Measurements from ENCODE around the gene NME9. TPM values are rescaled to one million over a fixed set of nuclear protein-coding genes. Genes with fewer than 3 reads are reported as not detected.

The NME9 gene
- total RNA-seq, 2 experiments from 2014 or later: 0.80 TPM; not detected in 1

DNA sequence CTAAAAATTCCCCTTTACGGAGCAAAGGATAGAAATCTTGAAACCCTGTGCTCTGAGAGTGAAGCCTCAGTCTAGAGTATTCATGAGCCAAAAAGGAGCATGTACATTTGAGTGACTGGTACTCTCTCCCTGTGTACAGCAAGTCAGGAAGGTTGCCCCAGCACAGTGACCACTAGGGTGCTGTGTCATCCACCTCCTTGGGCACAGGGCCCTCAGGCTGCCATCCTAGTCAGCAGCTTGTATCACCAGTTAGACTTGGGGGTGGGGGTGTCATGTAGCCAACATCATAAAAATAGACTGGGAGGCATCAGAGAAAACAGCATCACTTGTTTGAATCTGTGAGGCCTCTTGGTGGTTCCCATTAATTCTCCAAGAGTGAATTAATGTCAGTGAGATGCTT lies 12.0 kb downstream of the NME9 start:
- no peak for DNase-seq
- no peaks in the 10 kb centered on the region for H3K36me3 Mint-ChIP-seq (ENCODE audit: low read depth)
- H3K9me3 ChIP-seq (ENCODE audit: control insufficient read depth in 1 of 2, insufficient read depth in 1 of 2, low read length in 2 of 2): no peaks in the 10 kb centered on the region
- H3K4me1 ChIP-seq (ENCODE audit: insufficient read depth, low read length): peaks cover 5% of the 10 kb centered on the region
- H3K4me3 Mint-ChIP-seq: no peak overlapping the region
- CTCF ChIA-PET: no interaction called here
- H3K27ac ChIP-seq (ENCODE audit: low read depth in 1 of 2, low read length in 2 of 2): no peak overlapping the region
- ATAC-seq (ENCODE audit: poor library complexity): no peak
- no peaks in the 10 kb centered on the region for H3K36me3 ChIP-seq (ENCODE audit: insufficient read depth, low read length)
- no peak overlapping the region for H3K27ac Mint-ChIP-seq
- TF ChIP-seq, protein P1, sequence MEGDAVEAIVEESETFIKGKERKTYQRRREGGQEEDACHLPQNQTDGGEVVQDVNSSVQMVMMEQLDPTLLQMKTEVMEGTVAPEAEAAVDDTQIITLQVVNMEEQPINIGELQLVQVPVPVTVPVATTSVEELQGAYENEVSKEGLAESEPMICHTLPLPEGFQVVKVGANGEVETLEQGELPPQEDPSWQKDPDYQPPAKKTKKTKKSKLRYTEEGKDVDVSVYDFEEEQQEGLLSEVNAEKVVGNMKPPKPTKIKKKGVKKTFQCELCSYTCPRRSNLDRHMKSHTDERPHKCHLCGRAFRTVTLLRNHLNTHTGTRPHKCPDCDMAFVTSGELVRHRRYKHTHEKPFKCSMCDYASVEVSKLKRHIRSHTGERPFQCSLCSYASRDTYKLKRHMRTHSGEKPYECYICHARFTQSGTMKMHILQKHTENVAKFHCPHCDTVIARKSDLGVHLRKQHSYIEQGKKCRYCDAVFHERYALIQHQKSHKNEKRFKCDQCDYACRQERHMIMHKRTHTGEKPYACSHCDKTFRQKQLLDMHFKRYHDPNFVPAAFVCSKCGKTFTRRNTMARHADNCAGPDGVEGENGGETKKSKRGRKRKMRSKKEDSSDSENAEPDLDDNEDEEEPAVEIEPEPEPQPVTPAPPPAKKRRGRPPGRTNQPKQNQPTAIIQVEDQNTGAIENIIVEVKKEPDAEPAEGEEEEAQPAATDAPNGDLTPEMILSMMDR (IDR thresholded peaks at IDR 0.05): no peak
- no peaks in the 10 kb centered on the region for H3K27me3 ChIP-seq (ENCODE audit: control insufficient read depth in 1 of 2, insufficient read depth in 2 of 2, low read length in 2 of 2)
- H3K4me3 ChIP-seq (ENCODE audit: low read length): no peak overlapping the region
- POLR2A ChIA-PET: no interaction called here
- no peaks in the 10 kb centered on the region for H3K9me3 Mint-ChIP-seq
- H3K27me3 Mint-ChIP-seq: no peaks in the 10 kb centered on the region
- intact Hi-C loops (cut with DNase I, micrococcal nuclease): no loop called here
- peaks cover 15% of the 10 kb centered on the region for H3K4me1 Mint-ChIP-seq (ENCODE audit: low read depth)

DNA sequence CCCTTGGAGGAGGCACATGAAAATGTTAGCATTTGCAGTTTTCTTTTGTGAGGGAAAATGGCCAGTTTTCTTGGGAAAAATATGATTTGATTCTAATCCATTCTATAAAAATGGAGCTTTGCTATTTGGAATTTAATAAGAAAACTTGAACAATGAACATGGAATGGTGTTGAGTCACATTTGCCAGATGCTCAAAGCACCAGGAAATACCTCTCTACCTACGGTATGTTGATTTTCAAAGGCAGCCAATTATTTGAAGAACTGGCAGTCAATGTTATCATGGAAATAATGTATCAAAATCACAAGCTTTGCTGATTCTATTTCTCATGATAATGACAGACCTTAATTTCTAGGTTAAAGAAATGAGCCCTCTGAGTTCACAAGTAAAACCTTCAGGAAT lies 14.9 kb downstream of the NME9 start:
- Histone ChIP-seq H3K9me3 (ENCODE audit: control insufficient read depth in 1 of 2, insufficient read depth in 1 of 2, low read length in 2 of 2) (peaks cover 2 to 10% of the 10 kb centered on the region in 2 experiments), H3K4me3 (ENCODE audit: low read length) (no peak overlapping the region), H3K4me1 (ENCODE audit: insufficient read depth, low read length) (no peaks in the 10 kb centered on the region), H3K36me3 (ENCODE audit: insufficient read depth, low read length) (no peaks in the 10 kb centered on the region), H3K27me3 (ENCODE audit: control insufficient read depth in 1 of 2, insufficient read depth in 2 of 2, low read length in 2 of 2) (no peaks in the 10 kb centered on the region), H3K27ac (ENCODE audit: low read depth in 1 of 2, low read length in 2 of 2) (no peak overlapping the region)
- Mint-ChIP-seq H3K27me3 (no peaks in the 10 kb centered on the region), H3K9me3 (peaks cover 16% of the 10 kb centered on the region), H3K4me3 (no peak overlapping the region), H3K36me3 (ENCODE audit: low read depth) (peaks cover 6% of the 10 kb centered on the region), H3K27ac (no peak overlapping the region), H3K4me1 (ENCODE audit: low read depth) (no peaks in the 10 kb centered on the region)
- intact Hi-C loops (cut with DNase I, micrococcal nuclease): no loop called here
- TF ChIP-seq, protein P1 (IDR thresholded peaks at IDR 0.05): no peak
- ATAC-seq (ENCODE audit: poor library complexity): no peak
- POLR2A ChIA-PET: no interaction called here
- no peak for DNase-seq
- CTCF ChIA-PET: no interaction called here

DNA sequence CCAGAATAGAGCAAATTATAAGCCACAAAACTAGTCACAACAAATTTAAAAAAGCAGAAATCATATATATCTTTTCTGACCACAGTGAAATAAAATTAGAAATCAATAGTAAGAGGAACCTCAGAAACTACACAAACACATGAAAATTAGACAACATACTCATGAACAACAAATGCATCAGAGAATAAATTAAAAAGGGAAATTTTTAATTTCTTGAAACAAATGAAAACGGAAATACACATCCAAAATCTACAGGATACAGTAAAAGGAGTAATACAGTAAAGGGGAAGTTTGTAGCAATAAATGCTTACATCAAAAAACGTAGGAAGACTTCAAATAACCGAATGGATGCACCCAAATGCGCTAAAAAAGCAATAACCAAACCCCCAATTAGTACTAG lies 19.2 kb downstream of the NME9 start:
- H3K36me3 ChIP-seq (ENCODE audit: insufficient read depth, low read length): no peaks in the 10 kb centered on the region
- intact Hi-C loops (cut with DNase I, micrococcal nuclease): no loop called here
- no peak for ATAC-seq (ENCODE audit: poor library complexity)
- Mint-ChIP-seq H3K4me3 (no peak overlapping the region), H3K27ac (no peak overlapping the region), H3K9me3 (peaks cover 24% of the 10 kb centered on the region), H3K36me3 (ENCODE audit: low read depth) (peaks cover 19% of the 10 kb centered on the region), H3K27me3 (no peaks in the 10 kb centered on the region), H3K4me1 (ENCODE audit: low read depth) (no peaks in the 10 kb centered on the region)
- ChIA-PET CTCF (no interaction called here), POLR2A (no interaction called here)
- H3K27ac ChIP-seq (ENCODE audit: low read depth in 1 of 2, low read length in 2 of 2): no peak overlapping the region
- peaks cover 19 to 33% of the 10 kb centered on the region in 2 experiments for H3K9me3 ChIP-seq (ENCODE audit: control insufficient read depth in 1 of 2, insufficient read depth in 1 of 2, low read length in 2 of 2)
- no peaks in the 10 kb centered on the region for H3K27me3 ChIP-seq (ENCODE audit: control insufficient read depth in 1 of 2, insufficient read depth in 2 of 2, low read length in 2 of 2)
- no peaks in the 10 kb centered on the region for H3K4me1 ChIP-seq (ENCODE audit: insufficient read depth, low read length)
- no peak overlapping the region for H3K4me3 ChIP-seq (ENCODE audit: low read length)
- TF ChIP-seq, protein P1 (IDR thresholded peaks at IDR 0.05): no peak
- no peak for DNase-seq

Data from CD4-positive, alpha-beta T cell (primary cell).